GM19467 (cell line): ENCODE data around the gene CDC37.
A peak's percentile ranks its signal among the peaks of the same experiment; 100 is the strongest.
"Not testable (repeated sequence)": the region's sequence is repeated elsewhere in the genome, so short reads cannot be mapped to it uniquely, and the experiment has no call there.

Source experiments
- ATAC-seq: cut with Tn5 transposase; IDR thresholded peaks from one replicate; pipeline ENCODE4 v1.9.1; 2021; ENCODE audit warnings: mild to moderate bottlenecking, moderate library complexity; ENCODE audit not compliant: unreplicated experiment

Gene CDC37

GRCh38 chr19:10398819-10399218, 4.5 kb downstream of the CDC37 start:
- ATAC-seq = no peak

GRCh38 chr19:10395917-10396316, 7.4 kb downstream of the CDC37 start:
- ATAC-seq = no peak

GRCh38 chr19:10395436-10395835, 7.9 kb downstream of the CDC37 start:
- no peak for ATAC-seq

- ATAC-seq = no peak
These were observed 8.3 kb downstream of the CDC37 start for GRCh38 chr19:10395003-10395402.

- ATAC-seq = no peak
These were observed 10.2 kb downstream of the CDC37 start for GRCh38 chr19:10393137-10393536.

GRCh38 chr19:10392120-10392519, 11.2 kb downstream of the CDC37 start:
- no peak for ATAC-seq

- ATAC-seq = no peak
These were observed 12.6 kb downstream of the CDC37 start for GRCh38 chr19:10390652-10391286.

GRCh38 chr19:10389863-10390262, 13.5 kb downstream of the CDC37 start:
- no peak for ATAC-seq

- ATAC-seq = no peak
These were observed 14.4 kb downstream of the CDC37 start for GRCh38 chr19:10388957-10389356.

- ATAC-seq = no peak
These were observed 18.8 kb downstream of the CDC37 start for GRCh38 chr19:10384580-10384979.

GRCh38 chr19:10383223-10383499, 20.2 kb downstream of the CDC37 start:
- ATAC-seq = not testable (repeated sequence)

- ATAC-seq = peak; percentile 91
These were observed 22.8 kb downstream of the CDC37 start, which contains the start of gene TYK2 for GRCh38 chr19:10380313-10381102. TYK2 (minus strand) TSS chr19:10380572; CDS start chr19:10378406, 2,166 bp downstream.

GRCh38 chr19:10379880-10380312, 23.4 kb downstream of the CDC37 start:
- no peak for ATAC-seq

GRCh38 chr19:10378124-10378523, 25.2 kb downstream of the CDC37 start:
- ATAC-seq = no peak

GRCh38 chr19:10377140-10377640, 26.2 kb downstream of the CDC37 start:
- ATAC-seq = not testable (repeated sequence)

GRCh38 chr19:10374931-10375330, 28.4 kb downstream of the CDC37 start:
- no peak for ATAC-seq

- ATAC-seq = no peak
These were observed 30.7 kb downstream of the CDC37 start for GRCh38 chr19:10372690-10373089.

- ATAC-seq = no peak
These were observed 35.1 kb downstream of the CDC37 start for GRCh38 chr19:10368101-10368803.

- not testable (repeated sequence) for ATAC-seq
These were observed 36.3 kb downstream of the CDC37 start for GRCh38 chr19:10366950-10367512.

GRCh38 chr19:10365518-10365917, 37.8 kb downstream of the CDC37 start:
- ATAC-seq = no peak

GRCh38 chr19:10364644-10365043, 38.7 kb downstream of the CDC37 start:
- ATAC-seq = no peak
